Stomach (tissue), 4 donors: ENCODE measurements around the gene MAN1A1.

ENCODE experiments used
- CTCF ChIP-seq, 7 experiments: fragments of 450-650 bp in 4 of 7; fragments of 200-600 bp in 3 of 7; sonication (generic) in 3 of 7; IDR thresholded peaks; one replicate each; pipeline ENCODE4 v1.5.1; 2016 to 2019; ENCODE audit warnings: antibody characterized with exemption in 7 of 7, control low read depth in 2 of 7, mild to moderate bottlenecking in 1 of 7
- POLR2A ChIP-seq, 4 donors: fragments of 450-650 bp; IDR thresholded peaks; one replicate each; pipeline ENCODE4 v1.6.1; 2016; ENCODE audit warnings: antibody characterized with exemption in 4 of 4, control low read depth in 2 of 4, mild to moderate bottlenecking in 1 of 4, moderate library complexity in 1 of 4
- POLR2AphosphoS5 ChIP-seq, 3 donors: sonication (generic); formaldehyde crosslinking; IDR thresholded peaks; one replicate each; pipeline ENCODE4 v1.6.1; 2016; ENCODE audit warnings: antibody characterized with exemption in 3 of 3

- TF ChIP-seq POLR2AphosphoS5 (IDR thresholded peaks at IDR 0.05) (no peak), CTCF (IDR thresholded peaks at IDR 0.05) (no peak), POLR2A (IDR thresholded peaks at IDR 0.05) (no peak)
Observed at GRCh38 chr6:119138906-119139541, 210.5 kb downstream of the MAN1A1 start.
